Measurements from ENCODE around the gene LINGO1.

Gene LINGO1

DNA sequence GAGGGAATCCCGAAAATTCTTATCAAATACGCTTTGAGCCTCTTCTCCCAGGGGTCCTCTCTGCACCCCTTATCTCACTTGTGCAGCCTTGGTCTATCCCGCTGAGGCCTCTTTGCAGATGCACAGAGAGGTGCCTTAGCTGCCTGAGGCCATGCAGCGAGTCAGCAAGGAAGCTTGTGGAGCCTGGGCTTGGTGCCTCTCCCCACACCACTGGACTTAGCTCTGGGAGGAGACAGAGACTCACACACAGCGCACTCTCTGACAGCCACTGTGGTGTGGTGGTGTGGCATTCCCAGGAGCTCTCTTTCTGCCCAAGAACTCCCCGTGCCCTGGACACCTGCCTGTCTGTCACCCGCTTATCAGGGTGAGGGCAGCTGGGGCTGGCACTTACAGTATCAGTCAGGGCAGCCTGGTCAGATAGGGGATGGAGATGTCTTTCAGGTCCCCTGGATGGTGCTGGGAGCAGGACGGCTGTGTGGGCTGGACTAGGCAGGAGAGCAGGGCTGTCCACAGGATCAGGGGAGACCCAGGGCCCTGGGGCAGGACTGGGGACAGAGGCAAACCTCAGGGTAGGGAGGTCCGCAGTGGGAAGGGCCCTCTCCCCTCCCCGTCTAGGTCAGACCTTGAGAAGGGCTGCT is 10.2 kb upstream of the LINGO1 start:
- no peak overlapping the region for H3K27ac ChIP-seq (ENCODE audit: low read length)
- H3K36me3 ChIP-seq (ENCODE audit: control insufficient read depth, insufficient read depth, low read length), result no peaks in the 10 kb centered on the region
- no peaks in the 10 kb centered on the region for H3K9me3 ChIP-seq (ENCODE audit: control insufficient read depth, insufficient read depth, low read length)
- no peak overlapping the region for H3K4me3 ChIP-seq (ENCODE audit: low read length)
- no peak for DNase-seq (ENCODE audit: low read depth, low spot score)
- no peaks in the 10 kb centered on the region for H3K4me1 ChIP-seq (ENCODE audit: control insufficient read depth, insufficient read depth, low read length)
- no CpG with 5 or more reads among the region's 10 CpGs for WGBS (ENCODE audit: insufficient coverage, insufficient read length)
- H3K27me3 ChIP-seq (ENCODE audit: control insufficient read depth, insufficient read depth, low read length), result no peaks in the 10 kb centered on the region

DNA sequence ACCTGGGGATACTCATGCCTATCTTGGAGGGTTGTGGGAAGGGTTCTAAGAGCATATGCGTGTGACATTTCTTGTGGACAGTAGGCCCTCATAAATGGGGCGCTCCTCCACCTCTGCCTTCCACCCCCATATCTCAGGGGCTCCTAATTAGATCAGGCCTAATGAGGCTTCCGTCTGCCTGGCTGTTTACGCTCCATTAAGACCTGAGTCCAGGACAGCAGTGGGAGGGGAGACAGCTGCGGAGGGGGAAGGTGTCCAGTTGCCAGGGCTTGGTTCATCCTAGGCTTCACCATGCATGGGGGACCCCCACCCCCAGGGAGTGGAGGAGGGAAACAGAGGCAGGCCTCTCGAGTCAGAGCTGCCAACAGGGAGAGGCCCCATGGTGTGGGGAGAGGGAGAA is 9.3 kb upstream of the LINGO1 start:
- no CpG with 5 or more reads among the region's 6 CpGs for WGBS (ENCODE audit: insufficient coverage, insufficient read length)
- no peak overlapping the region for H3K4me3 ChIP-seq (ENCODE audit: low read length)
- no peak overlapping the region for H3K27ac ChIP-seq (ENCODE audit: low read length)
- no peaks in the 10 kb centered on the region; the same call in 1 of the 2 replicates for H3K4me1 ChIP-seq (ENCODE audit: control insufficient read depth, insufficient read depth, low read length)
- no peaks in the 10 kb centered on the region for H3K36me3 ChIP-seq (ENCODE audit: control insufficient read depth, insufficient read depth, low read length)
- no peaks in the 10 kb centered on the region for H3K27me3 ChIP-seq (ENCODE audit: control insufficient read depth, insufficient read depth, low read length)
- H3K9me3 ChIP-seq (ENCODE audit: control insufficient read depth, insufficient read depth, low read length), result no peaks in the 10 kb centered on the region
- no peak for DNase-seq (ENCODE audit: low read depth, low spot score)

DNA sequence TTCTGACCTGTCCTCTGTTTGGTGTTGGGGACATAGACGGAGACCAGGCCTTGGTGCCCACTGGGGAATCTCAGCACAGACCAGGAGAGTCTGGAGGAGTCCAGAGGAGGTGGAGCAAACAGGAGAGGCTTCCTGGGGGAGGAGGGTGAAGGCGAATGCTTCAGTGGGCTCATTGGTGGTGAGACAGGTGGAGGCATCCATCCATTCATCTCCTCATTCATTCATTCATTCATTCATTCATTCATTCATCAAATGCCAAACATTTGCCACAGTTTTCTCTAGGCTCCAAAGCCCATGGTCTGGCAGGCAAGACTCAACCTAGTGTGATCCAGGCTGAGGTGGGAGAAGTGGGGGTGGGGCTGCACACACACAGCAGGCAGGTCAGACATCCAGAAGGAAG is 7.9 kb upstream of the LINGO1 start:
- Histone ChIP-seq H3K9me3 (ENCODE audit: control insufficient read depth, insufficient read depth, low read length) (no peaks in the 10 kb centered on the region), H3K27me3 (ENCODE audit: control insufficient read depth, insufficient read depth, low read length) (no peaks in the 10 kb centered on the region; the same call in 1 of the 2 replicates), H3K36me3 (ENCODE audit: control insufficient read depth, insufficient read depth, low read length) (no peaks in the 10 kb centered on the region), H3K27ac (ENCODE audit: low read length) (no peak overlapping the region), H3K4me3 (ENCODE audit: low read length) (no peak overlapping the region), H3K4me1 (ENCODE audit: control insufficient read depth, insufficient read depth, low read length) (peaks cover 5% of the 10 kb centered on the region)
- no peak for DNase-seq (ENCODE audit: low read depth, low spot score)
- no CpG with 5 or more reads among the region's 2 CpGs for WGBS (ENCODE audit: insufficient coverage, insufficient read length)

GRCh38 chr15:77639431-77639830 is 6.7 kb upstream of the LINGO1 start:
- Histone ChIP-seq H3K4me1 (ENCODE audit: control insufficient read depth, insufficient read depth, low read length) (peaks cover 8% of the 10 kb centered on the region), H3K27ac (ENCODE audit: low read length) (no peak overlapping the region), H3K4me3 (ENCODE audit: low read length) (no peak overlapping the region), H3K9me3 (ENCODE audit: control insufficient read depth, insufficient read depth, low read length) (no peaks in the 10 kb centered on the region), H3K36me3 (ENCODE audit: control insufficient read depth, insufficient read depth, low read length) (no peaks in the 10 kb centered on the region), H3K27me3 (ENCODE audit: control insufficient read depth, insufficient read depth, low read length) (no peaks in the 10 kb centered on the region; the same call in 1 of the 2 replicates)
- no peak for DNase-seq (ENCODE audit: low read depth, low spot score)
- WGBS (ENCODE audit: insufficient coverage, insufficient read length), result no CpG with 5 or more reads among the region's 12 CpGs

DNA sequence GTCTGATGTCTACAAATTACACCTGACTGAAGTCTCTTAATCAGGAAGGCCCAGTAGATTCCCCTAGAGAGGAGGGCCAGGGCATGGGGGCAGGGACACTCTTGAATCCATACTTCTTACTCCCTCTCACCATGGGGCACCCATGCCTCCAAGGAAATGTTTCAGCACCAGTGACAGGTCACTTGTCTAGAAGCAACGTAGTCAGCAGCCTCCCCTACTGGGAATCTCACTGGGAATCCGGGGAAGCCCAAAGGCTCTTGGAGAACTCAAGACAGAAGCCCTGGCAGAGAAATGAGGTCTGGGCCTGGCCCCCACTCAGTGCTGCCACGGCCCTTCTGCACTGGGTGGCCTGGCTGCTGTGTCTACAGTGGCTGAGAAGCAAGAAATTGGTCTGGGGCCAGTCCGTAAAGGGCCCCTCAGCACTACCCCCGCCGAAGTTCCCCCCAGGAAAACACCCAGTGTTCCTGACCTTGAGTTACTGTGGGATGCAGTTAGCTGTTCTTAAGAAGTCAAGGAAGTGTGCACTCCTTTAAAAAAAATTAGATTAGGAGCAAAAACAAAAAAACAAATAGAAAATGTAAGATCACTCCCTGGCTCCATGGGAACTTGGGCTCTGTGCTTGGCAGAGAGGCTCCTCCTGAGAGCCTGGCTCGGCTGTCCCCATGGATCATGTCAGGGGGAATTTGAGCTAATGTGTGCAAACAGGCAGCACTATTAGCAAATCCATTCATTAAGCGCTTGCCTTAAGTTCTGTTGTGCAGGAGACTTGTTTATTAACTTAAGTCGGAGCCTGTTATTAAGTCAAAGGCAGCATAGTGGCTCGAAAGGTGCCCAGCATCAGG is 5.4 kb upstream of the LINGO1 start:
- Histone ChIP-seq H3K27me3 (ENCODE audit: control insufficient read depth, insufficient read depth, low read length) (no peaks in the 10 kb centered on the region; the same call in 1 of the 2 replicates), H3K9me3 (ENCODE audit: control insufficient read depth, insufficient read depth, low read length) (no peaks in the 10 kb centered on the region), H3K4me3 (ENCODE audit: low read length) (no peak overlapping the region), H3K36me3 (ENCODE audit: control insufficient read depth, insufficient read depth, low read length) (no peaks in the 10 kb centered on the region), H3K4me1 (ENCODE audit: control insufficient read depth, insufficient read depth, low read length) (peaks cover 8% of the 10 kb centered on the region), H3K27ac (ENCODE audit: low read length) (no peak overlapping the region)
- no CpG with 5 or more reads among the region's 10 CpGs for WGBS (ENCODE audit: insufficient coverage, insufficient read length)
- no peak for DNase-seq (ENCODE audit: low read depth, low spot score)

- no peaks in the 10 kb centered on the region for H3K36me3 ChIP-seq (ENCODE audit: control insufficient read depth, insufficient read depth, low read length)
- H3K9me3 ChIP-seq (ENCODE audit: control insufficient read depth, insufficient read depth, low read length), result no peaks in the 10 kb centered on the region
- H3K27me3 ChIP-seq (ENCODE audit: control insufficient read depth, insufficient read depth, low read length), result no peaks in the 10 kb centered on the region; the same call in 1 of the 2 replicates
- DNase-seq (ENCODE audit: low read depth, low spot score), result no peak
- peaks cover 9% of the 10 kb centered on the region for H3K4me1 ChIP-seq (ENCODE audit: control insufficient read depth, insufficient read depth, low read length)
- WGBS (ENCODE audit: insufficient coverage, insufficient read length), result no CpG with 5 or more reads among the region's 5 CpGs
- H3K4me3 ChIP-seq (ENCODE audit: low read length), result no peak overlapping the region
- no peak overlapping the region for H3K27ac ChIP-seq (ENCODE audit: low read length)
Measured at GRCh38 chr15:77636209-77636608, 3.5 kb upstream of the LINGO1 start.

GRCh38 chr15:77634266-77634962 is 1.7 kb upstream of the LINGO1 start:
- no peaks in the 10 kb centered on the region for H3K9me3 ChIP-seq (ENCODE audit: control insufficient read depth, insufficient read depth, low read length)
- peak overlapping the region; percentile 18; the same call in 1 of the 2 replicates for H3K4me3 ChIP-seq (ENCODE audit: low read length)
- H3K36me3 ChIP-seq (ENCODE audit: control insufficient read depth, insufficient read depth, low read length), result no peaks in the 10 kb centered on the region
- H3K4me1 ChIP-seq (ENCODE audit: control insufficient read depth, insufficient read depth, low read length), result peaks cover 22% of the 10 kb centered on the region
- DNase-seq (ENCODE audit: low read depth, low spot score), result peak; percentile 87
- no CpG with 5 or more reads among the region's 34 CpGs for WGBS (ENCODE audit: insufficient coverage, insufficient read length)
- no peaks in the 10 kb centered on the region; the same call in 1 of the 2 replicates for H3K27me3 ChIP-seq (ENCODE audit: control insufficient read depth, insufficient read depth, low read length)
- peak overlapping the region; percentile 36 for H3K27ac ChIP-seq (ENCODE audit: low read length)

- Histone ChIP-seq H3K4me3 (ENCODE audit: low read length) (peak overlapping the region; percentile 6; the same call in 1 of the 2 replicates), H3K4me1 (ENCODE audit: control insufficient read depth, insufficient read depth, low read length) (peaks cover 22% of the 10 kb centered on the region), H3K9me3 (ENCODE audit: control insufficient read depth, insufficient read depth, low read length) (no peaks in the 10 kb centered on the region), H3K27ac (ENCODE audit: low read length) (peak overlapping the region; percentile 36), H3K27me3 (ENCODE audit: control insufficient read depth, insufficient read depth, low read length) (no peaks in the 10 kb centered on the region; the same call in 1 of the 2 replicates), H3K36me3 (ENCODE audit: control insufficient read depth, insufficient read depth, low read length) (no peaks in the 10 kb centered on the region)
- peak; percentile 91 for DNase-seq (ENCODE audit: low read depth, low spot score)
- WGBS (ENCODE audit: insufficient coverage, insufficient read length), result no CpG with 5 or more reads among the region's 9 CpGs
Measured at GRCh38 chr15:77633913-77634265, 1.2 kb upstream of the LINGO1 start.

DNA sequence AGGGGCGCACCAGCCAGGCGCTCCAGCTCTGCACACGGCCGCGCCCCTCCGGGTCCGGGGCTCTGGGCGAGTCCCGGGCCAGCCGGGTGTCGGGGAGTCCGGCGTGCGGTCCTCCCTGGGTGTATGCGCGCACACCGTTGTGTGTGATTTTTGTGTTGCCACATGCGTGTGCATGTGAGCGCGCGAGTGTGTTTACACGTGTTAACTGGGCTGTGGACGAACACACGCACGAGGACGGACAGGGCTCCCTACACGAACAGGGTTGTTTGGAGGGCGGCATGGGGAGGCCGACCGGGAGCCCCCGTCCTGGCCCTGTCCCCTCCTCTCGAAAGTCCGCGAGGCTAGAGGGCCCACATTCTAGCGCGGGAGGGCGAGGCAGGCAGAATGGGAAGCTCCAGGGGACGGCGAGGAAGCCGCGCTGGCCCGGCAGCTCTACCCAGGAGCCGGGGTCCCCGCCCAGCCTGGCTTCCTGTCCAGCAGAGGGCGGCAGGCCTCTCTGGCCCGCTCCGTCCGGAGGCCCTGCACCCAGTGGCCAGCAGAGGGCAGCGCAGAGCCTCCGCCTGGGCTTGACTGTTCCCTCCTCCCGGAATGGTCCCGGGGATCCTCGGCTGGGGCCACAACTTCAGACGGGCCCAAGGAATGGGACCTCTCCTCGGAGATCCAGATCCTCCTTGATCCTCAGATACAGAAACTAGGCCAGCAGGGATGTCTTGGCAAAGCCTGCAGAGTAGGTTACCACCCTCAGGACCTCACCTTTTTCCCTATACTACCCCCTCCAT is 611 bp upstream of the LINGO1 start:
- peak overlapping the region; percentile 26; the same call in 1 of the 2 replicates for H3K4me3 ChIP-seq (ENCODE audit: low read length)
- H3K4me1 ChIP-seq (ENCODE audit: control insufficient read depth, insufficient read depth, low read length), result peaks cover 22% of the 10 kb centered on the region
- WGBS (ENCODE audit: insufficient coverage, insufficient read length), result no CpG with 5 or more reads among the region's 55 CpGs
- H3K36me3 ChIP-seq (ENCODE audit: control insufficient read depth, insufficient read depth, low read length), result no peaks in the 10 kb centered on the region
- H3K27ac ChIP-seq (ENCODE audit: low read length), result no peak overlapping the region
- no peaks in the 10 kb centered on the region for H3K9me3 ChIP-seq (ENCODE audit: control insufficient read depth, insufficient read depth, low read length)
- H3K27me3 ChIP-seq (ENCODE audit: control insufficient read depth, insufficient read depth, low read length), result no peaks in the 10 kb centered on the region; the same call in 1 of the 2 replicates
- DNase-seq (ENCODE audit: low read depth, low spot score), result peak; percentile 90

Data from iPS DF 6.9 (cell line).